ENCODE results near the gene MPEG1.

- no peak for TF ChIP-seq CTCF (IDR thresholded peaks at IDR 0.05; ENCODE audit: low read length)
- TF ChIP-seq EZH2 (optimal IDR thresholded peaks at IDR 0.05; ENCODE audit: low read depth, low read length) = no peak
Observed at GRCh38 chr11:59187035-59187434, 25.7 kb downstream of the MPEG1 start.

Data from MM.1S (cell line).